ENCODE results near the gene PRTN3.
"Not testable (repeated sequence)": the region's sequence is repeated elsewhere in the genome, so short reads cannot be mapped to it uniquely, and the experiment has no call there.

PRTN3 gene

DNA sequence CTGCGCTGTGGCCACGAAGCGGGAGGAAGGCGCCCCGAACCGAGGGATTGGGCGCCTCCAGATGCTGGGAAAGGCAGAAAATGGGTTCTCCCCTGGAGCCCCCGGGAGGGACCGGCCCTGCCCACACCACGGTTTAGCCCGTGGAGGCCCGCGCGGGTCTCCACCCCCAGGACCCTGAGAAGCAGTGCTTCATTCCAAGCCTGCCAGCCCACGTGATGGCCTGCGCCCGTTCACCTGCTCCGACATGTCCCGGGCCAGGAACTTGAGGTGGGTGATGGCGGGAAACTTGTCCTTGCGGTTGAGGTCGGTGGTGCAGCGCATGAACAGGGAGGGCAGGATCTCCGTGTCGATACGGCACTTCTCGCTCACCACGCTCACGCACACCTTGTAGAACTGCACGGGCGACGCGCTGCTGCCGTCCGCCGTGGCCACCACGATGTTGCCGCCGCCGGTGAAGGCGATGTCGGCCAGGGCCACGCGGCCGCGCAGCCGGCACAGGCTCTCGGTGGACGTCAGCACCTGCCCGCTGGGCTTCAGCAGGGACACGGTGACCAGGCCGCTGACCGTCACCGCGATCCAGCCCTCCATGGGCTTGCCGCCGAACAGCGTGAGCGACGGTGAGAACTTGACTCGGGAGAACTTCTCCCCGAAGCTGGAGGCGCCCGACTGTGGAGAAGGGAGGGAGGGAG is 44.9 kb downstream of the PRTN3 start:
- no peak for TF ChIP-seq POU2F2 (IDR thresholded peaks at IDR 0.05; ENCODE audit: low read depth, low read length)
- no peak for TF ChIP-seq TAF1 (IDR thresholded peaks at IDR 0.05; ENCODE audit: low read depth, low read length)
- TF ChIP-seq POLR2AphosphoS5 (IDR thresholded peaks at IDR 0.05; ENCODE audit: low read depth, low read length), result no peak
- TF ChIP-seq POLR2A (IDR thresholded peaks at IDR 0.05; ENCODE audit: low read depth, low read length), result no peak
- no peak for TF ChIP-seq PAX5 (IDR thresholded peaks at IDR 0.05; ENCODE audit: insufficient read depth, low read length, severe bottlenecking)
- no peak for TF ChIP-seq SPI1 (IDR thresholded peaks at IDR 0.05; ENCODE audit: low read depth, low read length)
- DNase-seq (ENCODE audit: insufficient read length, low spot score) (no peak), FAIRE-seq (no peak)

DNA sequence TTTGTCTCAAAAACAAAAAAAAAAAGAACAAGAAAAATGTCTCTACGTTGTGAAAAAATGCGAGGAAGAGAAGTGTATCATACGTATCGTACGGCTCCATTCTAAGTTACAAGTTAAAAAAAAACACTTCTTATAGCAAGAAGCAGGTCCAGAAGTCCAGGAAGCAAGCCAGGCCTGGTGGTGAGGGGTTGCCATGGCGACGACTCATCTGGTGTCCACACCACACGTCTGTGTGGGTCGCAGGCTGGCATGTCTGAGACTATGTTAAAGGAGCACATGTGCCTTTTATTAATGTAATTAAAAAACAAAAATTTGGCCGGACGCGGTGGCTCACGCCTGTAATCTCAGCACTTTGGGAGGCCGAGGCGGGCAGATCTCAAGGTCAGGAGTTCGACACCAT is 46.3 kb downstream of the PRTN3 start:
- no peak for TF ChIP-seq PAX5 (IDR thresholded peaks at IDR 0.05; ENCODE audit: insufficient read depth, low read length, severe bottlenecking)
- no peak for TF ChIP-seq POLR2AphosphoS5 (IDR thresholded peaks at IDR 0.05; ENCODE audit: low read depth, low read length)
- TF ChIP-seq SPI1 (IDR thresholded peaks at IDR 0.05; ENCODE audit: low read depth, low read length), result no peak
- TF ChIP-seq POU2F2 (IDR thresholded peaks at IDR 0.05; ENCODE audit: low read depth, low read length), result no peak
- no peak for TF ChIP-seq TAF1 (IDR thresholded peaks at IDR 0.05; ENCODE audit: low read depth, low read length)
- TF ChIP-seq POLR2A (IDR thresholded peaks at IDR 0.05; ENCODE audit: low read depth, low read length), result no peak
- DNase-seq (ENCODE audit: insufficient read length, low spot score), result no peak

DNA sequence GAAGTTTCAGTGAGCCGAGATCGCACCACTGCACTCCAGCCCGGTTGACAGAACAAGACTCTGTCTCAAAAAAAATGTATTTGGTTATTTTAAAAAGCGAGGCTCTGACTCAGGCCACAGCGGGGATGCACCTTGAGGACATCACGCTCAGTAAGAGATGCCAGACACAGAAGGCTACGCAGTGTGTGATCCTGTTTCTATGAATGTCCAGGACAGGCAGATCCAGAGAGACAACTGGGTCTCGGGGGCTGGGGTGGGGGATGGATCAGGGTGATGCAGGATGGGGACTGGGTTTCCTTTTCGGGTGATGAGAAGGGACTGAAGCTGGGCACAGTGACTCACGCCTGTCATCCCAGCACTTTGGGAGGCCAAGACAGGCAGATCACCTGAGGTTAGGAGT is 46.8 kb downstream of the PRTN3 start:
- no peak for FAIRE-seq
- TF ChIP-seq PAX5 (IDR thresholded peaks at IDR 0.05; ENCODE audit: insufficient read depth, low read length, severe bottlenecking) (no peak), TAF1 (IDR thresholded peaks at IDR 0.05; ENCODE audit: low read depth, low read length) (no peak), POU2F2 (IDR thresholded peaks at IDR 0.05; ENCODE audit: low read depth, low read length) (no peak)

More for the DNA sequence above, 46.3 kb downstream of the PRTN3 start:
- no peak for FAIRE-seq

GRCh38 chr19:888581-889385 is 48.0 kb downstream of the PRTN3 start:
- no peak for TF ChIP-seq SPI1 (IDR thresholded peaks at IDR 0.05; ENCODE audit: low read depth, low read length)
- no peak for TF ChIP-seq POLR2A (IDR thresholded peaks at IDR 0.05; ENCODE audit: low read depth, low read length)
- no peak for TF ChIP-seq TAF1 (IDR thresholded peaks at IDR 0.05; ENCODE audit: low read depth, low read length)
- TF ChIP-seq PAX5 (IDR thresholded peaks at IDR 0.05; ENCODE audit: insufficient read depth, low read length, severe bottlenecking), result no peak
- TF ChIP-seq POU2F2 (IDR thresholded peaks at IDR 0.05; ENCODE audit: low read depth, low read length), result no peak
- no peak for FAIRE-seq

More for the DNA sequence above, 46.8 kb downstream of the PRTN3 start:
- DNase-seq (ENCODE audit: insufficient read length, low spot score), result no peak

GRCh38 chr19:889662-890295 is 49.0 kb downstream of the PRTN3 start:
- FAIRE-seq, result no peak
- TF ChIP-seq POLR2A (IDR thresholded peaks at IDR 0.05; ENCODE audit: low read depth, low read length) (no peak), POU2F2 (IDR thresholded peaks at IDR 0.05; ENCODE audit: low read depth, low read length) (no peak), POLR2AphosphoS5 (IDR thresholded peaks at IDR 0.05; ENCODE audit: low read depth, low read length) (no peak), PAX5 (IDR thresholded peaks at IDR 0.05; ENCODE audit: insufficient read depth, low read length, severe bottlenecking) (no peak), TAF1 (IDR thresholded peaks at IDR 0.05; ENCODE audit: low read depth, low read length) (no peak), SPI1 (IDR thresholded peaks at IDR 0.05; ENCODE audit: low read depth, low read length) (no peak)
- no peak for DNase-seq (ENCODE audit: insufficient read length, low spot score)

More at GRCh38 chr19:888581-889385, 48.0 kb downstream of the PRTN3 start:
- DNase-seq (ENCODE audit: insufficient read length, low spot score), result no peak

GRCh38 chr19:890831-891230 is 50.0 kb downstream of the PRTN3 start:
- no peak for FAIRE-seq
- DNase-seq (ENCODE audit: insufficient read length, low spot score), result no peak
- TF ChIP-seq TAF1 (IDR thresholded peaks at IDR 0.05; ENCODE audit: low read depth, low read length) (no peak), SPI1 (IDR thresholded peaks at IDR 0.05; ENCODE audit: low read depth, low read length) (no peak), POLR2A (IDR thresholded peaks at IDR 0.05; ENCODE audit: low read depth, low read length) (no peak), PAX5 (IDR thresholded peaks at IDR 0.05; ENCODE audit: insufficient read depth, low read length, severe bottlenecking) (no peak)

DNA sequence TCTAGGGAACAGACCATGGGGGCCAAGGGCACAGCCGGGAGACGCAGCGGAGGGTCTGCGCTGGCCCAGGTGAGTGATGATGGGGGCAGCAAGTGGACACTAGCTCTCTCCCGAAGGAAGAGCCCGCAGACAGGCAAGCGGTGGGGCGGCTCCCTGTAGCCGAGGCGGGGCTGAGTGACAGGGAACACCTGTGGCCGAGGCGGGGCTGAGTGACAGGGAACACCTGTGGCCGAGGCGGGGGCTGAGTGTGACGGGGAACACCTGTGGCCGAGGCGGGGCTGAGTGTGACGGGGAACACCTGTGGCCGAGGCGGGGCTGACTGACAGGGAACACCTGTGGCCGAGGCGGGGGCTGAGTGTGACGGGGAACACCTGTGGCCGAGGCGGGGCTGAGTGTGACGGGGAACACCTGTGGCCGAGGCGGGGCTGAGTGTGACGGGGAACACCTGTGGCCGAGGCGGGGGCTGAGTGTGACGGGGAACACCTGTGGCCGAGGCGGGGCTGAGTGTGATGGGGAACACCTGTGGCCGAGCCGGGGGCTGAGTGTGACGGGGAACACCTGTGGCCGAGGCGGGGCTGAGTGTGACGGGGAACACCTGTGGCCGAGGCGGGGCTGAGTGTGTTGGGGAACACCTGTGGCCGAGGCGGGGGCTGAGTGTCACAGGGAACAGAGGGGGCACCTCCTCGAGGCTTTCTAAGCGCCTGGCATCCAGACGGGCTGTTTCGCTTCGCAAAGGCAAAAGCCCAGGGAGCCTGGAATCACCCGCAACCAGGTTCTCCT is 50.8 kb downstream of the PRTN3 start:
- FAIRE-seq; DNase-seq (ENCODE audit: insufficient read length, low spot score): not testable (repeated sequence)

- TF ChIP-seq TAF1 (IDR thresholded peaks at IDR 0.05; ENCODE audit: low read depth, low read length), result no peak
- TF ChIP-seq SPI1 (IDR thresholded peaks at IDR 0.05; ENCODE audit: low read depth, low read length), result no peak
- TF ChIP-seq POU2F2 (IDR thresholded peaks at IDR 0.05; ENCODE audit: low read depth, low read length), result no peak
- TF ChIP-seq PAX5 (IDR thresholded peaks at IDR 0.05; ENCODE audit: insufficient read depth, low read length, severe bottlenecking), result no peak
- no peak for TF ChIP-seq POLR2AphosphoS5 (IDR thresholded peaks at IDR 0.05; ENCODE audit: low read depth, low read length)
- no peak for TF ChIP-seq POLR2A (IDR thresholded peaks at IDR 0.05; ENCODE audit: low read depth, low read length)
- no peak for FAIRE-seq
- DNase-seq (ENCODE audit: insufficient read length, low spot score), result no peak
Observed at GRCh38 chr19:892243-892893, 51.6 kb downstream of the PRTN3 start.

Measured in GM12891 (cell line).